Endothelial cell of umbilical vein (primary cell): ENCODE measurements around the gene GTPBP3. TPM values are rescaled to one million over a fixed set of nuclear protein-coding genes. Genes with fewer than 3 reads are reported as not detected.

Experiments
- BruUV-seq: library from RNA; stranded (reverse); fragments of 400-500 nt; replicated peaks from 2 replicates; lab custom pipeline; 2021; lab: Mats Ljungman, UMichigan
- CTCF ChIA-PET: fragments of 300-600, 350-600 bp; sonication (Branson Sonifier 250); formaldehyde crosslinking; loops from one replicate; lab custom pipeline; 2021; ENCODE audit warnings: antibody characterized with exemption, inconsistent platforms; lab: Charles Lee
- POLR2A ChIA-PET: fragments of 300-600, 350-600 bp; sonication (Branson Sonifier 250); formaldehyde crosslinking; loops from one replicate; lab custom pipeline; 2021; ENCODE audit warnings: antibody characterized with exemption, inconsistent platforms; lab: Charles Lee
- DNase-seq: peaks from one replicate; pipeline ENCODE4 v3.0.0-alpha.2; 2011; ENCODE audit warnings: low read depth, low spot score
- FAIRE-seq: peaks from 2 replicates; lab custom pipeline; 2011; peaks lifted over from hg19 to GRCh38; lab: Jason Lieb, UNC
- H2AFZ ChIP-seq: 2 replicates; pipeline ENCODE4 v1.6.0; 2012; ENCODE audit warnings: low read depth, low read length, control low read depth, inconsistent platforms
- H3K27ac ChIP-seq: 2 replicates; pipeline ENCODE4 v1.5.1; 2011; ENCODE audit warnings: low read depth, mild to moderate bottlenecking, control low read depth, low read length, moderate library complexity; ENCODE audit not compliant: insufficient read depth
- H3K27me3 ChIP-seq, 2 experiments: 2 replicates each; pipeline versions ENCODE4 v1.6.0 to v1.6.1; 2011; ENCODE audit warnings: low read length in 2 of 2, mixed read lengths in 1 of 2; ENCODE audit not compliant: control insufficient read depth in 2 of 2, insufficient read depth in 2 of 2
- H3K36me3 ChIP-seq, 2 experiments: 2 replicates in 1 of 2; 3 replicates in 1 of 2; pipeline ENCODE4 v1.5.1; 2011; ENCODE audit warnings: low read length in 2 of 2, mild to moderate bottlenecking in 1 of 2, moderate library complexity in 1 of 2; ENCODE audit not compliant: control insufficient read depth in 2 of 2, insufficient read depth in 2 of 2; ENCODE audit errors: extremely low read depth in 1 of 2
- H3K4me1 ChIP-seq: 3 replicates; pipeline ENCODE4 v1.5.1; 2011; ENCODE audit warnings: mild to moderate bottlenecking, low read length; ENCODE audit not compliant: control insufficient read depth, insufficient read depth; ENCODE audit errors: extremely low read depth
- H3K4me2 ChIP-seq: 2 replicates; pipeline ENCODE4 v1.6.1; 2011; ENCODE audit warnings: low read length, control low read depth, mixed read lengths; ENCODE audit not compliant: insufficient read depth
- H3K4me3 ChIP-seq, 3 experiments: fragments of 200-600 bp in 1 of 3; sonication (generic), shearing (Covaris generic) in 1 of 3; replicated peaks in 1 of 3; 2 replicates each; pipeline ENCODE4 v1.5.1; 2011 to 2016; ENCODE audit warnings: control low read depth in 3 of 3, low read length in 3 of 3, mild to moderate bottlenecking in 2 of 3, inconsistent platforms in 1 of 3, low read depth in 1 of 3, moderate library complexity in 1 of 3; ENCODE audit not compliant: insufficient read depth in 1 of 3
- H3K79me2 ChIP-seq: 2 replicates; pipeline ENCODE4 v1.6.0; 2012; ENCODE audit warnings: low read length, inconsistent platforms; ENCODE audit not compliant: control insufficient read depth, insufficient read depth
- H3K9ac ChIP-seq: replicated peaks from 2 replicates; pipeline ENCODE3; 2011; ENCODE audit warnings: low read length, control low read depth; ENCODE audit not compliant: insufficient read depth; ENCODE audit errors: extremely low read depth
- H3K9me1 ChIP-seq: replicated peaks from 3 replicates; pipeline ENCODE4 v1.6.0; 2011; ENCODE audit warnings: mild to moderate bottlenecking, low read length; ENCODE audit not compliant: control insufficient read depth, insufficient read depth; ENCODE audit errors: extremely low read depth
- H3K9me3 ChIP-seq: replicated peaks from 2 replicates; pipeline ENCODE4 v1.5.1; 2012; ENCODE audit warnings: low read length, inconsistent platforms; ENCODE audit not compliant: control insufficient read depth, insufficient read depth
- H4K20me1 ChIP-seq: replicated peaks from 2 replicates; pipeline ENCODE3; 2011; ENCODE audit warnings: mild to moderate bottlenecking, low read length; ENCODE audit not compliant: control insufficient read depth, insufficient read depth; ENCODE audit errors: extremely low read depth
- EZH2 ChIP-seq: IDR thresholded peaks from 2 replicates; pipeline ENCODE4 v1.6.1; 2012; ENCODE audit warnings: borderline replicate concordance, low read depth, mild to moderate bottlenecking, moderate library complexity, low read length, inconsistent platforms; ENCODE audit not compliant: severe bottlenecking
- FOS ChIP-seq: IDR thresholded peaks from 2 replicates; pipeline ENCODE4 v1.6.1; 2011; ENCODE audit warnings: mild to moderate bottlenecking, low read length, moderate library complexity, borderline replicate concordance; ENCODE audit not compliant: insufficient read depth
- GATA2 ChIP-seq: IDR thresholded peaks from 2 replicates; pipeline ENCODE4 v1.7.0; 2011; ENCODE audit warnings: low read depth, mild to moderate bottlenecking, moderate library complexity, mixed read lengths, low read length; ENCODE audit not compliant: insufficient read length, insufficient read depth
- JUN ChIP-seq: IDR thresholded peaks from 2 replicates; pipeline ENCODE4 v1.6.1; 2011; ENCODE audit warnings: borderline replicate concordance, low read depth; ENCODE audit not compliant: insufficient read length, insufficient read depth
- MAX ChIP-seq: IDR thresholded peaks from 2 replicates; pipeline ENCODE4 v1.6.1; 2011; ENCODE audit not compliant: insufficient read depth, insufficient read length
- MYC ChIP-seq: IDR thresholded peaks from one replicate; pipeline ENCODE4 v1.6.1; 2011; ENCODE audit warnings: mild to moderate bottlenecking, low read depth, low read length
- POLR2A ChIP-seq: IDR thresholded peaks from 2 replicates; pipeline ENCODE4 v1.6.1; 2012; ENCODE audit warnings: low read depth, mild to moderate bottlenecking, control low read depth, low read length
- POLR2AphosphoS5 ChIP-seq: IDR thresholded peaks from 2 replicates; pipeline ENCODE4 v1.6.1; 2012; ENCODE audit warnings: low read depth, mild to moderate bottlenecking, control low read depth, low read length, moderate library complexity; ENCODE audit not compliant: insufficient read depth
- dilution Hi-C: fragments of 300-500 bp; cut with MboI; formaldehyde crosslinking; loops from one replicate; pipeline ENCODE4 v1.15.0; 2019; ENCODE audit warnings: low sequenced_read_pairs; ENCODE audit not compliant: extremely low pct_ligation_motif_present
- intact Hi-C: fragments of 100-400 bp; cut with micrococcal nuclease; formaldehyde crosslinking; loops from one replicate; pipeline ENCODE4 v1.10.0; 2022
- polyA plus RNA-seq, 4 experiments: library from polyadenylated mRNA; depleted of rRNA in 3 of 4; stranded (reverse) in 3 of 4; unstranded in 1 of 4; fragments of >200 nt; gene quantifications; 2 replicates each; pipeline versions ENCODE4 v1.2.1 to v1.2.3, GENCODE V29; 2011 to 2012; ENCODE audit warnings: missing spikeins in 1 of 4
- total RNA-seq: library from RNA; stranded (reverse); gene quantifications from 2 replicates; pipeline ENCODE4 v1.2.3, GENCODE V29; 2021
- TF ChIP-seq, protein P1 (sequence below), 2 donors: IDR thresholded peaks; 1 replicate in 1 of 2; 2 replicates in 1 of 2; pipeline ENCODE4 v1.5.1; 2011; ENCODE audit warnings: low read length in 2 of 2, mild to moderate bottlenecking in 2 of 2, moderate library complexity in 2 of 2, control low read depth in 1 of 2, inconsistent platforms in 1 of 2, low read depth in 1 of 2; ENCODE audit not compliant: insufficient read depth in 1 of 2; ENCODE audit errors: extremely low read depth in 1 of 2

The GTPBP3 gene
- total and polyA plus RNA-seq, 2 donors (not counting 3 experiments of a cell fraction or from before 2014, with no cell fraction given) = 12.7 to 34.7 TPM

DNA sequence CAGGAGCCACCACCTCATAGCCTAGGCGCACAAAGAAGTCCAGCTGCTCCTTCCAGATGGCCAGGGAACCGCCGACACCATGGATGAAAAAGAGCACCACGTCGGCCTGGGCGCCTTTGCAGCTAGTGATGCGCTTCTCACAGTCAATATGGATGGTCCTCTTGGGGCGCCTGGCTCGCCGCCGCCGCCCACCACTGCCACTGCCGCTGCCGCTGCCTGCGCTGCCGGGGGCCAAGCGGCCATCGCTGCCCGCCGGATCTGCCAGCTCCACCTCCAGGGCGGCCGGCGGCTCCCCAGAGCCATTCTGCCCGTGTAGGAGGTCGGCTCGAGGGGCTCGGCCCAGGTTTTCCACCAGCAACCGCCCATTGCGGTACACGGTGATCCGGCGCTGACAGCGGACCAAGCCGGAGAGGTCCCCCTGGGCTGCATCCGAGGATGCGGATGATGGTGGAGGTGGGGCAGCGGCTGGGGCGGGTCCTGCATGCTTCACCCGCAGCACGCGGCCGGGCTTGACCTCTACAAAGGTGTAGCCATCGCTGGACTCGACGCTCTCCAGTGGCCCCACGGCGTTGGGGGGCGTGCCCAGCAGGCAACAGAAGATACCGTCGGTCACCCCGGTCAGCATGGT, 36.2 kb upstream of the GTPBP3 start:
- Histone ChIP-seq H4K20me1 (no peaks in the 10 kb centered on the region), H3K27me3 (no peaks in the 10 kb centered on the region), H3K9me3 (no peaks in the 10 kb centered on the region), H3K9ac (no peak overlapping the region), H2AFZ (no peak overlapping the region), H3K4me1 (peaks cover 5% of the 10 kb centered on the region), H3K9me1 (no peaks in the 10 kb centered on the region), H3K79me2 (no peaks in the 10 kb centered on the region), H3K4me3 (no peak overlapping the region), H3K4me2 (no peak overlapping the region), H3K36me3 (no peaks in the 10 kb centered on the region), H3K27ac (no peak overlapping the region)
- FAIRE-seq = no peak
- dilution Hi-C loops = no loop called here
- POLR2A ChIA-PET = no interaction called here
- DNase-seq = no peak
- CTCF ChIA-PET = no interaction called here
- BruUV-seq = no TSS peak
- TF ChIP-seq MYC (no peak), FOS (no peak), JUN (no peak), POLR2AphosphoS5 (no peak), POLR2A (no peak), EZH2 (no peak), GATA2 (no peak), MAX (no peak)
- TF ChIP-seq, protein P1, sequence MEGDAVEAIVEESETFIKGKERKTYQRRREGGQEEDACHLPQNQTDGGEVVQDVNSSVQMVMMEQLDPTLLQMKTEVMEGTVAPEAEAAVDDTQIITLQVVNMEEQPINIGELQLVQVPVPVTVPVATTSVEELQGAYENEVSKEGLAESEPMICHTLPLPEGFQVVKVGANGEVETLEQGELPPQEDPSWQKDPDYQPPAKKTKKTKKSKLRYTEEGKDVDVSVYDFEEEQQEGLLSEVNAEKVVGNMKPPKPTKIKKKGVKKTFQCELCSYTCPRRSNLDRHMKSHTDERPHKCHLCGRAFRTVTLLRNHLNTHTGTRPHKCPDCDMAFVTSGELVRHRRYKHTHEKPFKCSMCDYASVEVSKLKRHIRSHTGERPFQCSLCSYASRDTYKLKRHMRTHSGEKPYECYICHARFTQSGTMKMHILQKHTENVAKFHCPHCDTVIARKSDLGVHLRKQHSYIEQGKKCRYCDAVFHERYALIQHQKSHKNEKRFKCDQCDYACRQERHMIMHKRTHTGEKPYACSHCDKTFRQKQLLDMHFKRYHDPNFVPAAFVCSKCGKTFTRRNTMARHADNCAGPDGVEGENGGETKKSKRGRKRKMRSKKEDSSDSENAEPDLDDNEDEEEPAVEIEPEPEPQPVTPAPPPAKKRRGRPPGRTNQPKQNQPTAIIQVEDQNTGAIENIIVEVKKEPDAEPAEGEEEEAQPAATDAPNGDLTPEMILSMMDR (IDR thresholded peaks at IDR 0.05; ENCODE audit: extremely low read depth in 1 of 2, insufficient read depth in 1 of 2, low read depth in 1 of 2, low read length in 2 of 2) = no peak
- intact Hi-C loops = no loop called here
